ENCODE measurements around the gene AGPAT4. TPM values are rescaled to one million over a fixed set of nuclear protein-coding genes. Genes with fewer than 3 reads are reported as not detected.

The AGPAT4 gene
- polyA plus RNA-seq, 1 of the 3 experiments (the other 2 are of a cell fraction), result 3.9 TPM

GRCh38 chr6:161305860-161306259, 32.0 kb upstream of the AGPAT4 start:
- no peak overlapping the region for H2AFZ ChIP-seq (ENCODE audit: low read depth)
- H3K27ac ChIP-seq (ENCODE audit: low read depth in 2 of 2, low read length in 1 of 2), result no peak overlapping the region
- H4K20me1 ChIP-seq (ENCODE audit: insufficient read depth), result no peaks in the 10 kb centered on the region
- POLR2A ChIA-PET, result no interaction called here
- H3K9me3 ChIP-seq, result no peaks in the 10 kb centered on the region
- no peaks in the 10 kb centered on the region for H3F3A ChIP-seq (replicated peaks; ENCODE audit: insufficient read depth)
- 50% methylated on average over 1 of the region's 4 CpGs for WGBS (ENCODE audit: low lambda C conversion rate)
- DNase-seq, result no peak
- CTCF ChIA-PET, result no interaction called here
- H3K4me2 ChIP-seq, result no peak overlapping the region
- TF ChIP-seq IRF3 (IDR thresholded peaks at IDR 0.05; ENCODE audit: low read depth, low read length) (no peak), RCOR1 (IDR thresholded peaks at IDR 0.05; ENCODE audit: low read length) (no peak), PBX3 (IDR thresholded peaks at IDR 0.05) (no peak), CTCF (IDR thresholded peaks at IDR 0.05) (no peak)
- H3K27me3 ChIP-seq (ENCODE audit: insufficient read depth), result no peaks in the 10 kb centered on the region
- no peak overlapping the region for H3K4me3 ChIP-seq (ENCODE audit: low read depth in 2 of 2, low read length in 1 of 2)
- H3K79me2 ChIP-seq (ENCODE audit: insufficient read depth), result no peaks in the 10 kb centered on the region
- H3K36me3 ChIP-seq (replicated peaks in 1 of 2; ENCODE audit: control insufficient read depth in 1 of 2, insufficient read depth in 2 of 2, low read length in 1 of 2), result no peaks in the 10 kb centered on the region
- H3K9me2 ChIP-seq, result no peaks in the 10 kb centered on the region
- H3K4me1 ChIP-seq (ENCODE audit: control insufficient read depth in 1 of 2, insufficient read depth in 2 of 2, low read depth in 1 of 2, low read length in 1 of 2), result peaks cover 0 to 4% of the 10 kb centered on the region in 2 experiments; a peak in 1 of 4 replicates
- H3K9ac ChIP-seq, result no peak overlapping the region

- H3K4me3 ChIP-seq (ENCODE audit: low read depth in 2 of 2, low read length in 1 of 2), result no peak overlapping the region
- WGBS (ENCODE audit: low lambda C conversion rate), result 76% methylated on average over 8 of the region's 16 CpGs
- H3K79me2 ChIP-seq (ENCODE audit: insufficient read depth), result no peaks in the 10 kb centered on the region
- H3K27me3 ChIP-seq (ENCODE audit: insufficient read depth), result no peaks in the 10 kb centered on the region
- peak overlapping the region in 1 of 2 experiments; percentile 36; a peak in 2 of 4 replicates for H3K27ac ChIP-seq (ENCODE audit: low read depth in 2 of 2, low read length in 1 of 2)
- TF ChIP-seq FOSL2 (IDR thresholded peaks at IDR 0.05; ENCODE audit: borderline replicate concordance, low read depth) (peak; percentile 67), TCF12 (IDR thresholded peaks at IDR 0.05) (peak; percentile 18; the same call in 1 of the 2 replicates), JUND (IDR thresholded peaks at IDR 0.05) (peak; percentile 51; the same call in 1 of the 2 replicates), NRF1 (IDR thresholded peaks at IDR 0.05; ENCODE audit: low read depth, low read length) (no peak)
- no peaks in the 10 kb centered on the region for H3K9me3 ChIP-seq
- H3K9ac ChIP-seq, result no peak overlapping the region
- no peaks in the 10 kb centered on the region for H3F3A ChIP-seq (replicated peaks; ENCODE audit: insufficient read depth)
- DNase-seq, result no peak
- CTCF ChIA-PET, result no interaction called here
- no peaks in the 10 kb centered on the region for H4K20me1 ChIP-seq (ENCODE audit: insufficient read depth)
- peak overlapping the region; percentile 19; the same call in 1 of the 2 replicates for H3K4me2 ChIP-seq
- H3K9me2 ChIP-seq, result no peaks in the 10 kb centered on the region
- H3K4me1 ChIP-seq (ENCODE audit: control insufficient read depth in 1 of 2, insufficient read depth in 2 of 2, low read depth in 1 of 2, low read length in 1 of 2), result peaks cover 0 to 4% of the 10 kb centered on the region in 2 experiments; a peak in 1 of 4 replicates
- no peaks in the 10 kb centered on the region for H3K36me3 ChIP-seq (replicated peaks in 1 of 2; ENCODE audit: control insufficient read depth in 1 of 2, insufficient read depth in 2 of 2, low read length in 1 of 2)
- H2AFZ ChIP-seq (ENCODE audit: low read depth), result 0 out of 2 replicates have a peak overlapping the region, but pooled peaks have one; percentile 24
- POLR2A ChIA-PET, result interaction anchor here (1.0 kb wide), 1 partner anchor 19 kb away, joined by 3 read pairs; no protein-coding TSS in a partner anchor
These were observed 29.9 kb upstream of the AGPAT4 start for GRCh38 chr6:161303628-161304340.
